Right atrium auricular region (tissue), 2 donors: ENCODE data around the gene STK10. TPM values are rescaled to one million over a fixed set of nuclear protein-coding genes. Genes with fewer than 3 reads are reported as not detected.
"Not testable (repeated sequence)": the region's sequence is repeated elsewhere in the genome, so short reads cannot be mapped to it uniquely, and the experiment has no call there.

Experiments
- DNase-seq: peaks from one replicate; pipeline ENCODE4 v3.0.0-alpha.2; 2019; ENCODE audit warnings: low spot score
- H3K27ac ChIP-seq, 2 donors: fragments of 200-600 bp; sonication (generic); 1 replicate in 1 of 2; 2 replicates in 1 of 2; pipeline ENCODE4 v1.5.1; 2016 to 2019
- H3K27me3 ChIP-seq, 2 donors: fragments of 200-600 bp; sonication (generic); one replicate each; pipeline versions ENCODE4 v1.5.1 to v1.6.0; 2017 to 2019
- H3K36me3 ChIP-seq: fragments of 200-600 bp; sonication (generic); one replicate; pipeline ENCODE4 v1.5.1; 2016
- H3K4me1 ChIP-seq, 2 donors: fragments of 200-600 bp; sonication (generic); one replicate each; pipeline versions ENCODE4 v1.5.1 to v1.6.0; 2017 to 2019
- H3K4me3 ChIP-seq, 2 donors: fragments of 200-600 bp; sonication (generic); 1 replicate in 1 of 2; 2 replicates in 1 of 2; pipeline ENCODE4 v1.5.1; 2017 to 2019; ENCODE audit warnings: mild to moderate bottlenecking in 1 of 2, moderate library complexity in 1 of 2
- H3K9me3 ChIP-seq, 2 donors: fragments of 200-600 bp; sonication (generic); one replicate each; pipeline ENCODE4 v1.5.1; 2019
- total RNA-seq, 2 donors: library from RNA; depleted of rRNA; stranded (reverse); fragments of >200 nt; gene quantifications; one replicate each; pipeline ENCODE4 v1.1.0, GENCODE V29; 2016
- TF ChIP-seq, protein P1 (sequence below), 2 donors: fragments of 200-600 bp; sonication (generic); IDR thresholded peaks; one replicate each; pipeline ENCODE4 v1.5.1; 2019; ENCODE audit warnings: antibody characterized with exemption in 2 of 2

STK10 gene
- total RNA-seq, 2 donors from 2014 or later: 6.9 to 10.8 TPM

DNA sequence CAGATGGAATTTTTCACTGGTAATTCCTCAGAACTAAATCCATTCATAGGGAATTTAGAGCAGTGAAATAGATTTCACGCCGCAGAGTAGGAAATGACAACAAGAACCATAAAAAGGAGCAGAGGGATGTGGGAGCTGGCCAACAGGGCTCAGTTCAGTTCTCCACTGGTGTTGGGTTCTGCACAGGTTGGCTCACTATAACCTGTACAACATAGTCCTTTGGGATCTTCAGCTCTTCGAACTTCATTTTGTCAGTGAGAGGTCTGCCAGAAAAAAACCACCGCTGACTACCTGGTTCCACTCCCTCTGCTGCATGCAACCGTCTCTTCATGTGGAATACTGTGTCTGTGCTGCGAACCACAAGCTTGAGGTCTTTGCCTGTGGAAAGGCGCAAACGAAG, 23.7 kb upstream of the STK10 start:
- H3K9me3 ChIP-seq: no peaks in the 10 kb centered on the region
- no peaks in the 10 kb centered on the region for H3K27me3 ChIP-seq
- peaks cover 9% of the 10 kb centered on the region for H3K36me3 ChIP-seq
- no peak overlapping the region for H3K27ac ChIP-seq
- TF ChIP-seq, protein P1, sequence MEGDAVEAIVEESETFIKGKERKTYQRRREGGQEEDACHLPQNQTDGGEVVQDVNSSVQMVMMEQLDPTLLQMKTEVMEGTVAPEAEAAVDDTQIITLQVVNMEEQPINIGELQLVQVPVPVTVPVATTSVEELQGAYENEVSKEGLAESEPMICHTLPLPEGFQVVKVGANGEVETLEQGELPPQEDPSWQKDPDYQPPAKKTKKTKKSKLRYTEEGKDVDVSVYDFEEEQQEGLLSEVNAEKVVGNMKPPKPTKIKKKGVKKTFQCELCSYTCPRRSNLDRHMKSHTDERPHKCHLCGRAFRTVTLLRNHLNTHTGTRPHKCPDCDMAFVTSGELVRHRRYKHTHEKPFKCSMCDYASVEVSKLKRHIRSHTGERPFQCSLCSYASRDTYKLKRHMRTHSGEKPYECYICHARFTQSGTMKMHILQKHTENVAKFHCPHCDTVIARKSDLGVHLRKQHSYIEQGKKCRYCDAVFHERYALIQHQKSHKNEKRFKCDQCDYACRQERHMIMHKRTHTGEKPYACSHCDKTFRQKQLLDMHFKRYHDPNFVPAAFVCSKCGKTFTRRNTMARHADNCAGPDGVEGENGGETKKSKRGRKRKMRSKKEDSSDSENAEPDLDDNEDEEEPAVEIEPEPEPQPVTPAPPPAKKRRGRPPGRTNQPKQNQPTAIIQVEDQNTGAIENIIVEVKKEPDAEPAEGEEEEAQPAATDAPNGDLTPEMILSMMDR (IDR thresholded peaks at IDR 0.05): no peak
- no peaks in the 10 kb centered on the region for H3K4me1 ChIP-seq
- no peak overlapping the region for H3K4me3 ChIP-seq
- DNase-seq: no peak

DNA sequence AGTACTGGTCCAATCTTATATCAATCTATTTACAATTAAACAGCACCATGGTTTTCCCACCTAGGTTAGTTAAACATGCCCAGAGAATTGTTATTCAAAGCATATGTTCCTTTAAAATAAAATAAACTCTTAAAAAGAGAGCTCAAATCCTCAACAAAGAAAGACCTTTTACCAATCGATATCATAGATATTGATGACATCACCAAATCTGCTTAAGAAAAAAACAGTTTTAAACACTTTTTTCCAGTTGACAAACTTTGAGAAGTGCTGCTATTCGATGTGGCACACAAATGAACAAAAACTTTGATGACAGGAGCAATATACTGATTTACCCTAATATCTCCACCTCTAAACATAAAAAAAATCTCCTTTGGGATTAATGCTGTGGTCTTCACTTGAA, 21.7 kb upstream of the STK10 start:
- H3K4me1 ChIP-seq: no peaks in the 10 kb centered on the region
- no peak overlapping the region for H3K4me3 ChIP-seq
- H3K27me3 ChIP-seq: no peaks in the 10 kb centered on the region
- TF ChIP-seq, protein P1 (IDR thresholded peaks at IDR 0.05): no peak
- no peaks in the 10 kb centered on the region for H3K9me3 ChIP-seq
- H3K27ac ChIP-seq: no peak overlapping the region
- DNase-seq: no peak
- peaks cover 9% of the 10 kb centered on the region for H3K36me3 ChIP-seq

DNA sequence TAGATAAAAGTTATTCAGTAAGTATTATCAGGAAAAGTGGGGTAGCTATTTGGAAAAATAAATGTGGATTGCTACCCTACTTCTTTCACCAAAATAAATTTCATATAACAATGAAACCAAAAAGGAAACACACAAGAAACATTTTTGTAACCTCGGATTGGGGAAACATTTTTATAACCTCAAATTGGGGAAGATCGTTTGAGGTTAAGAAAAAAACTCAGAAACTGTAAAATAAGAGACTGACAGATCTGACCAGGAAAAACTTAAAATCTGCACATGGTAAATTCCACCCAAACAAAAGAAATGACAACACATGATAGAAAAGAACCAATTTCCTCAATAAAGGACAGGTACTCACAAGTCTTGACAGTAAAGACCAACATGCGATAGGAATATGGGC, 19.5 kb upstream of the STK10 start:
- Histone ChIP-seq H3K9me3 (no peaks in the 10 kb centered on the region), H3K27me3 (no peaks in the 10 kb centered on the region), H3K4me1 (no peaks in the 10 kb centered on the region), H3K27ac (no peak overlapping the region), H3K4me3 (no peak overlapping the region), H3K36me3 (peaks cover 9% of the 10 kb centered on the region)
- no peak for DNase-seq
- TF ChIP-seq, protein P1 (IDR thresholded peaks at IDR 0.05): no peak

DNA sequence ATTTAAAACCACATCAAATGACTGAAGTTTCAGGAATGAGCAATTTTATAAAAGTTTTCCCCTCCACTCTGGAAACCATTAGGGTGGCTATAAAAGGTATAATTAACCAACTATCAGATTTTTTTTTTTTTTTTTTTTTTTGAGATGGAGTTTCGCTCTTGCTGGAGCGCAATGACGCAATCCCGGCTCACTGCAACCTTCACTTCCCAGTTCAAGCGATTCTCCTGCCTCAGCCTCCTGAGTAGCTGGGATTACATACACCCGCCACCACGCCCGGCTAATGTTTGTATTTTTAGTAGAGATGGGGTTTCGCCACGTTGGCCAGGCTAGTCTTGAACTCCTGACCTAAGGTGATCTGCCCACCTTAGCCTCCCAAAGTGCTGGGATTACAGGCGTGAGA, 18.0 kb upstream of the STK10 start:
- H3K27me3 ChIP-seq, DNase-seq, H3K9me3 ChIP-seq, H3K4me3 ChIP-seq, H3K36me3 ChIP-seq, H3K4me1 ChIP-seq, H3K27ac ChIP-seq: not testable (repeated sequence)

DNA sequence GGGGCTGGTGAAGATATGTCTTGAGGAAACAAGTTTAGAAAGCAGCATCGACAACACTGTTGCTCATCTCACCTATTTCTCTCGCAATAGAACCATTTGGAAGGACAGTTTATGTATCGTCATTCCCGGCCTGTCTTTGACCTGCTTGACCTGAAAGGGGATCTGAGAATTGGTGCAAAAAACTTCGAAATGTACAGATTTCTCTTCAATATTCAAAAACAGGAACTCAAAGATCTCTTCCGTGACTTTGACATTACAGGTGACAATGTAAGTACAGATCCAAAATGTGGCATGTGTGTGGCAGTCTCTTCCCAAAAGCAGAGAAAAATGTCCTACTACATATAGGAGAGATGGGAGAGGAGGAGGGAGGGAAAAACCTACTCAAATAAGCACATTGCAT, 12.5 kb upstream of the STK10 start:
- H3K36me3 ChIP-seq: no peaks in the 10 kb centered on the region
- no peak for DNase-seq
- H3K9me3 ChIP-seq: no peaks in the 10 kb centered on the region
- TF ChIP-seq, protein P1 (IDR thresholded peaks at IDR 0.05): no peak
- no peak overlapping the region for H3K27ac ChIP-seq
- H3K4me1 ChIP-seq: no peaks in the 10 kb centered on the region
- no peak overlapping the region for H3K4me3 ChIP-seq
- H3K27me3 ChIP-seq: no peaks in the 10 kb centered on the region

DNA sequence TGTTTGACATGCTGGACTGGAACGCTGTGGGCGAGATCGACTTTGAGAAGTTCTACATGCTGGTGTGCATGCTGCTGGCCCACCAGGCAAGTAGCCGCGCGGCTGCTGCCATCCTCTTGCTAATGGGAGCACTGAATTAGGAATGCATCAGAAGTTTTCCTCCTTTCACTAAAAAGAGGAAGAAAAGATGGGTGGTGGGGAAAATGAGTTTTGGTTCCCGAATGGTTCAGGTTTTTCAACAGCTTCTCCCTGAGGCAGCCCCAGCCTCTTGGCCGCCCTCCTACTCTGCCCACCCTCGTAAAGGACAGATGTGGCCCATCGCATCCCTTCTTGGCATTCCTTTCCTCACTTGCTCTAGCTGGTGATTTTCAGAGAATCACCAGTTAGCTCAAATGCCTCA, 11.4 kb upstream of the STK10 start:
- Histone ChIP-seq H3K36me3 (no peaks in the 10 kb centered on the region), H3K4me3 (no peak overlapping the region), H3K27me3 (no peaks in the 10 kb centered on the region), H3K27ac (no peak overlapping the region), H3K9me3 (no peaks in the 10 kb centered on the region), H3K4me1 (no peaks in the 10 kb centered on the region)
- no peak for DNase-seq
- TF ChIP-seq, protein P1 (IDR thresholded peaks at IDR 0.05): no peak

DNA sequence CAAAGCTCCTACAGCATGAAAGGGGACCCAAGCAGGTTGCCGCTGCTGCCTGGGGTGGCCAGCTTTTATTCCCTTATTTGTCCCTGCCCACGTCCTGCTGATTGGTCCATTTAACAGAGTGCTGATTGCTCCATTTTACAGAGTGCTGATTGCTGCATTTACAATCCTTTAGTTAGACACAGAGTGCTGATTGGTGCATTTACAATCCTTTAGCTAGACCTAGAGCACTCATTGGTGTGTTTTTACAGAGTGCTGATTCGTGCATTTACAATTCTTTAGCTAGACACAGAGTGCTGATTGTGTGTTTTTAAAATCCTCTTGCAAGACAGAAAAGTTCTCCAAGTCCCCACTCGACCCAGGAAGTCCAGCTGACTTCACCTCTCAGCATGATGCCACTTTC, 9.8 kb upstream of the STK10 start:
- not testable (repeated sequence) for H3K9me3 ChIP-seq, H3K27ac ChIP-seq, DNase-seq, H3K4me1 ChIP-seq, H3K36me3 ChIP-seq, H3K4me3 ChIP-seq, H3K27me3 ChIP-seq
